ENCODE measurements around the gene BBLN. TPM values are rescaled to one million over a fixed set of nuclear protein-coding genes. Genes with fewer than 3 reads are reported as not detected.

Gene BBLN
- total RNA-seq, 4 donors from 2014 or later: 139 to 165 (median 145) TPM

GRCh38 chr9:128136816-128137793 lies 23.0 kb upstream of the BBLN start:
- H3K27me3 ChIP-seq: peaks cover 5% of the 10 kb centered on the region
- TF ChIP-seq POLR2AphosphoS5 (IDR thresholded peaks at IDR 0.05) (no peak), EP300 (IDR thresholded peaks at IDR 0.05) (no peak), POLR2A (IDR thresholded peaks at IDR 0.05) (no peak)
- TF ChIP-seq, protein P1, sequence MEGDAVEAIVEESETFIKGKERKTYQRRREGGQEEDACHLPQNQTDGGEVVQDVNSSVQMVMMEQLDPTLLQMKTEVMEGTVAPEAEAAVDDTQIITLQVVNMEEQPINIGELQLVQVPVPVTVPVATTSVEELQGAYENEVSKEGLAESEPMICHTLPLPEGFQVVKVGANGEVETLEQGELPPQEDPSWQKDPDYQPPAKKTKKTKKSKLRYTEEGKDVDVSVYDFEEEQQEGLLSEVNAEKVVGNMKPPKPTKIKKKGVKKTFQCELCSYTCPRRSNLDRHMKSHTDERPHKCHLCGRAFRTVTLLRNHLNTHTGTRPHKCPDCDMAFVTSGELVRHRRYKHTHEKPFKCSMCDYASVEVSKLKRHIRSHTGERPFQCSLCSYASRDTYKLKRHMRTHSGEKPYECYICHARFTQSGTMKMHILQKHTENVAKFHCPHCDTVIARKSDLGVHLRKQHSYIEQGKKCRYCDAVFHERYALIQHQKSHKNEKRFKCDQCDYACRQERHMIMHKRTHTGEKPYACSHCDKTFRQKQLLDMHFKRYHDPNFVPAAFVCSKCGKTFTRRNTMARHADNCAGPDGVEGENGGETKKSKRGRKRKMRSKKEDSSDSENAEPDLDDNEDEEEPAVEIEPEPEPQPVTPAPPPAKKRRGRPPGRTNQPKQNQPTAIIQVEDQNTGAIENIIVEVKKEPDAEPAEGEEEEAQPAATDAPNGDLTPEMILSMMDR (IDR thresholded peaks at IDR 0.05): no peak
- no peaks in the 10 kb centered on the region for H3K36me3 ChIP-seq
- no peak overlapping the region for H3K4me3 ChIP-seq
- peaks cover 0 to 6% (median 0%) of the 10 kb centered on the region in 3 donors for H3K9me3 ChIP-seq
- H3K4me1 ChIP-seq: no peaks in the 10 kb centered on the region
- H3K27ac ChIP-seq: no peak overlapping the region
- ATAC-seq: no peak
- WGBS, 2 donors (ENCODE audit: low coverage in 1 of 2): 73 to 86% methylated on average over 2 to 14 of the region's 18 CpGs

- peaks cover 4% of the 10 kb centered on the region for H3K27me3 ChIP-seq
- no peaks in the 10 kb centered on the region for H3K4me1 ChIP-seq
- peaks cover 0 to 6% (median 0%) of the 10 kb centered on the region in 3 donors for H3K9me3 ChIP-seq
- H3K36me3 ChIP-seq: no peaks in the 10 kb centered on the region
- H3K27ac ChIP-seq: no peak overlapping the region
- WGBS, 2 donors (ENCODE audit: low coverage in 1 of 2): no CpG with 5 or more reads among the region's 3 CpGs
- TF ChIP-seq POLR2AphosphoS5 (IDR thresholded peaks at IDR 0.05): no peak
- TF ChIP-seq EP300 (IDR thresholded peaks at IDR 0.05): no peak
- TF ChIP-seq, protein P1 (IDR thresholded peaks at IDR 0.05): no peak
- TF ChIP-seq POLR2A (IDR thresholded peaks at IDR 0.05): no peak
- no peak overlapping the region for H3K4me3 ChIP-seq
- ATAC-seq: no peak
These were observed 22.1 kb upstream of the BBLN start for GRCh38 chr9:128138001-128138400.

DNA sequence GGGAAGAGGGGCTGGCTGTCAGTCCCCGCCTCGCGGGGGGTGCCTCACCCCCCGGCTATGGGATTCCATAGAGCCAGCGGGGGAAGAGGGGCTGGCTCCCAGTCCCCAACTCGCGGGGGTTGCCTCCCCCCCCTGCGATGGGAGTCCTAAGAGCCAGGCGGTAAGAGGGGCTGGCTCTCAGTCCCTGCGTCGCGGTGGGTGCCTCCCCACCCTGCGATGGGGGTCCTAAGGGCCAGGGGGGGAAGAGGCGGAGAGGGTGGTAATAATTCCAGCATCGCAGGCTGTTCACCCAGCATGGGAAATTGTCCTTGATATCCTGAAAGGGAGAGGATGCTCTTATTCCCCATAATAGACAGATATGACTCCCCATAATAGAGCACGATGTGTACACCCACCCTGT lies 20.4 kb upstream of the BBLN start:
- H3K4me1 ChIP-seq: no peaks in the 10 kb centered on the region
- no peak for ATAC-seq
- TF ChIP-seq POLR2A (IDR thresholded peaks at IDR 0.05) (no peak), EP300 (IDR thresholded peaks at IDR 0.05) (no peak), POLR2AphosphoS5 (IDR thresholded peaks at IDR 0.05) (no peak)
- TF ChIP-seq, protein P1 (IDR thresholded peaks at IDR 0.05): no peak
- H3K9me3 ChIP-seq: no peaks in the 10 kb centered on the region
- no peak overlapping the region for H3K4me3 ChIP-seq
- 67 to 70% methylated on average over 1 of the region's 16 CpGs for WGBS, 2 donors (ENCODE audit: low coverage in 1 of 2)
- H3K27ac ChIP-seq: no peak overlapping the region
- no peaks in the 10 kb centered on the region for H3K36me3 ChIP-seq
- no peaks in the 10 kb centered on the region for H3K27me3 ChIP-seq

DNA sequence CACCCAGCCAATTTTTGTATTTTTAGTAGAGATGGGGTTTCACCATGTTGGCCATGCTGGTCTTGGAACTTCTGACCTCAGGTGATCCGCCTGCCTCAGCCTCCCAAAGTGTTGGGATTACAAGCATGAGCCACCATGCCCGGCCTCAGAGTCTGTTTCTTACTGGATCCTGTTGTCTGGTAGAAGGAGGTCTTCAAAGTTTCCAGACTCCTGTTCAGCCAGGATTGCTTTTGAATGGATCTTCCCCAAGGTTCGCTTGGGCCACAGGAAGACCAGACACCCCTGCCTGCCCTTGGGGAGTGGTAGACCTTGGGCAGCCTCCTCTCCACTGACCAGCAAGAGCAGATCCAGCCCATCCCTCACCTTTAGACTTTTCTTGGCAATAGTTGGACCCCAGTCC lies 18.5 kb upstream of the BBLN start:
- no peak for TF ChIP-seq POLR2A (IDR thresholded peaks at IDR 0.05)
- no peak for TF ChIP-seq EP300 (IDR thresholded peaks at IDR 0.05)
- TF ChIP-seq, protein P1 (IDR thresholded peaks at IDR 0.05): no peak
- no peak for TF ChIP-seq POLR2AphosphoS5 (IDR thresholded peaks at IDR 0.05)
- Histone ChIP-seq H3K27ac (no peak overlapping the region), H3K36me3 (no peaks in the 10 kb centered on the region), H3K9me3 (no peaks in the 10 kb centered on the region), H3K4me1 (no peaks in the 10 kb centered on the region), H3K27me3 (no peaks in the 10 kb centered on the region), H3K4me3 (no peak overlapping the region)
- peak; percentile 7 for ATAC-seq
- WGBS, 2 donors (ENCODE audit: low coverage in 1 of 2): no CpG with 5 or more reads among the region's 3 CpGs

DNA sequence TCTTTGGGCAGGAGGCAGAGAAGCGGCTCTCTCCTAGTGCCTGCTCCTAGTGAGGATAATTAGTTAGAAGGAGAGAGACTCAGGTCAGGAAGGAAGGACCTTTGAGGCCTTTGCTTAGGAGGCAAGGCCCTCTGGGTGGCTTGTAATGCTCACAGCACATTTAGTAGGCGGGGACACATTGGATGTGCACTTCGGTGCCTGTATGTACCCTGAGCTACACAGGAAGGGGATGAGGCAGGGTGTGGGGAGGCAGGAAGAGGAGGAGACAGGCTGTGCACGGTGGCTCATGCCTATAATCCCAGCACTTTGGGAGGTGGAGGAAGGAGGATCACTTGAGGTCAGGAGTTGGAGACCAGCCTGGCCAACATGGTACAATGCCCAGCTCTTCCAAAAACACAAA lies 18.0 kb upstream of the BBLN start:
- ATAC-seq: peak; percentile 16
- no peak overlapping the region for H3K27ac ChIP-seq
- no peaks in the 10 kb centered on the region for H3K9me3 ChIP-seq
- H3K27me3 ChIP-seq: no peaks in the 10 kb centered on the region
- no peaks in the 10 kb centered on the region for H3K36me3 ChIP-seq
- H3K4me3 ChIP-seq: no peak overlapping the region
- no peaks in the 10 kb centered on the region for H3K4me1 ChIP-seq
- TF ChIP-seq, protein P1 (IDR thresholded peaks at IDR 0.05): no peak
- TF ChIP-seq POLR2A (IDR thresholded peaks at IDR 0.05) (no peak), POLR2AphosphoS5 (IDR thresholded peaks at IDR 0.05) (no peak), EP300 (IDR thresholded peaks at IDR 0.05) (no peak)
- WGBS, 2 donors (ENCODE audit: low coverage in 1 of 2): 20% methylated on average over 1 of the region's 4 CpGs; no CpG with 5 or more reads in 1 of the 2 donors
